ENCODE data around the gene DPYSL3. TPM values are rescaled to one million over a fixed set of nuclear protein-coding genes. Genes with fewer than 3 reads are reported as not detected.

The DPYSL3 gene
- total and polyA plus RNA-seq, 2 donors (not counting 3 experiments of a cell fraction or from before 2014, with no cell fraction given), result 80.3 to 146 TPM

DNA sequence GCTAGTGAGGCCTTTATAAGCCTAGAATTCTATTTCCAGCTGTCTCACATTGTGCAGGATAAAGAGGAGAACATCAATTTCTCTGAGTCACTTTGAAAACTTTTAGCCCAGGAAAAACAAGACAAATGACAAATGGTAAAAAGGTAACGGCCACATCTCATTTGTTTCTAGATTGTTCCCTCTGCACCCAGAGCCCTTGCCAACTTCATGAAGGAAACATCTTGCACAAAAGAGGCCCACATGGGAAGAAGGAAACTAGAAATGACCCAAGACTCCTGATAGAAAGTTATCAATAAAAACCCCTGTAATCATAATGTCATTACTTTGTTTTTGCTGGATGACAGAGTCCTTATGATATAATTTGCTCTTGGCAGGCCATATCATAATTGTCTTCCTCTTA, 5.3 kb downstream of the DPYSL3 start:
- H4K20me1 ChIP-seq (replicated peaks; ENCODE audit: control insufficient read depth, extremely low read depth, insufficient read depth, low read length), result no peaks in the 10 kb centered on the region
- no peaks in the 10 kb centered on the region for H3K9me1 ChIP-seq (replicated peaks; ENCODE audit: control insufficient read depth, extremely low read depth, insufficient read depth, low read length)
- no peaks in the 10 kb centered on the region for H3K36me3 ChIP-seq (ENCODE audit: control insufficient read depth in 2 of 2, extremely low read depth in 1 of 2, insufficient read depth in 2 of 2, low read length in 2 of 2)
- no peak overlapping the region for H3K4me3 ChIP-seq (replicated peaks in 1 of 3; ENCODE audit: insufficient read depth in 1 of 3, low read depth in 1 of 3, low read length in 3 of 3)
- H3K27ac ChIP-seq (ENCODE audit: insufficient read depth, low read depth, low read length), result peak overlapping the region; percentile 15
- peak overlapping the region; percentile 28 for H3K4me2 ChIP-seq (ENCODE audit: insufficient read depth, low read length)
- H3K9ac ChIP-seq (replicated peaks; ENCODE audit: extremely low read depth, insufficient read depth, low read length), result no peak overlapping the region
- dilution Hi-C loops (cut with MboI; ENCODE audit: extremely low pct_ligation_motif_present, low sequenced_read_pairs), result no loop called here
- intact Hi-C loops (cut with micrococcal nuclease), result no loop called here
- CTCF ChIA-PET, result interaction anchor here (0.7 to 2.7 kb wide), 6 partner anchors 21 to 64 kb away, joined by 3 to 14 read pairs (median 6); no protein-coding TSS in a partner anchor
- no TSS peak for BruUV-seq (replicated peaks)
- DNase-seq (ENCODE audit: low read depth, low spot score) (peak; percentile 78), FAIRE-seq (peak; percentile 12)
- no peaks in the 10 kb centered on the region for H3K9me3 ChIP-seq (replicated peaks; ENCODE audit: control insufficient read depth, insufficient read depth, low read length)
- TF ChIP-seq, protein P1, sequence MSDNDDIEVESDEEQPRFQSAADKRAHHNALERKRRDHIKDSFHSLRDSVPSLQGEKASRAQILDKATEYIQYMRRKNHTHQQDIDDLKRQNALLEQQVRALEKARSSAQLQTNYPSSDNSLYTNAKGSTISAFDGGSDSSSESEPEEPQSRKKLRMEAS (IDR thresholded peaks at IDR 0.05; ENCODE audit: insufficient read depth, insufficient read length), result no peak
- TF ChIP-seq JUN (IDR thresholded peaks at IDR 0.05; ENCODE audit: borderline replicate concordance, insufficient read depth, insufficient read length, low read depth), result no peak
- TF ChIP-seq EZH2 (IDR thresholded peaks at IDR 0.05; ENCODE audit: borderline replicate concordance, low read depth, low read length, severe bottlenecking), result no peak
- TF ChIP-seq POLR2A (IDR thresholded peaks at IDR 0.05; ENCODE audit: low read depth, low read length), result no peak
- TF ChIP-seq GATA2 (IDR thresholded peaks at IDR 0.05; ENCODE audit: insufficient read depth, insufficient read length, low read depth, low read length), result no peak
- no peak for TF ChIP-seq MYC (IDR thresholded peaks at IDR 0.05; ENCODE audit: low read depth, low read length)
- TF ChIP-seq FOS (IDR thresholded peaks at IDR 0.05; ENCODE audit: borderline replicate concordance, insufficient read depth, low read length), result no peak
- TF ChIP-seq, protein P2, sequence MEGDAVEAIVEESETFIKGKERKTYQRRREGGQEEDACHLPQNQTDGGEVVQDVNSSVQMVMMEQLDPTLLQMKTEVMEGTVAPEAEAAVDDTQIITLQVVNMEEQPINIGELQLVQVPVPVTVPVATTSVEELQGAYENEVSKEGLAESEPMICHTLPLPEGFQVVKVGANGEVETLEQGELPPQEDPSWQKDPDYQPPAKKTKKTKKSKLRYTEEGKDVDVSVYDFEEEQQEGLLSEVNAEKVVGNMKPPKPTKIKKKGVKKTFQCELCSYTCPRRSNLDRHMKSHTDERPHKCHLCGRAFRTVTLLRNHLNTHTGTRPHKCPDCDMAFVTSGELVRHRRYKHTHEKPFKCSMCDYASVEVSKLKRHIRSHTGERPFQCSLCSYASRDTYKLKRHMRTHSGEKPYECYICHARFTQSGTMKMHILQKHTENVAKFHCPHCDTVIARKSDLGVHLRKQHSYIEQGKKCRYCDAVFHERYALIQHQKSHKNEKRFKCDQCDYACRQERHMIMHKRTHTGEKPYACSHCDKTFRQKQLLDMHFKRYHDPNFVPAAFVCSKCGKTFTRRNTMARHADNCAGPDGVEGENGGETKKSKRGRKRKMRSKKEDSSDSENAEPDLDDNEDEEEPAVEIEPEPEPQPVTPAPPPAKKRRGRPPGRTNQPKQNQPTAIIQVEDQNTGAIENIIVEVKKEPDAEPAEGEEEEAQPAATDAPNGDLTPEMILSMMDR (IDR thresholded peaks at IDR 0.05; ENCODE audit: extremely low read depth in 1 of 2, insufficient read depth in 1 of 2, low read depth in 1 of 2, low read length in 2 of 2), result no peak
- TF ChIP-seq POLR2AphosphoS5 (IDR thresholded peaks at IDR 0.05; ENCODE audit: insufficient read depth, low read depth, low read length), result no peak
- no peak overlapping the region for H2AFZ ChIP-seq (ENCODE audit: low read depth, low read length)
- peaks cover 87% of the 10 kb centered on the region for H3K79me2 ChIP-seq (ENCODE audit: control insufficient read depth, insufficient read depth, low read length)
- peaks cover 35% of the 10 kb centered on the region for H3K4me1 ChIP-seq (ENCODE audit: control insufficient read depth, extremely low read depth, insufficient read depth, low read length)
- POLR2A ChIA-PET, result no interaction called here
- H3K27me3 ChIP-seq (ENCODE audit: control insufficient read depth in 2 of 2, insufficient read depth in 2 of 2, low read length in 2 of 2), result no peaks in the 10 kb centered on the region
